H9 (cell line): ENCODE measurements around the gene ZNF622. TPM values are rescaled to one million over a fixed set of nuclear protein-coding genes. Genes with fewer than 3 reads are reported as not detected.

Source experiments
- DNase-seq: peaks from one replicate; pipeline ENCODE4 v3.0.0-alpha.2; 2017
- H2AFZ ChIP-seq: one replicate; pipeline ENCODE4 v1.6.1; 2013; ENCODE audit warnings: mild to moderate bottlenecking, low read length, control low read depth, moderate library complexity
- H2AK5ac ChIP-seq: 2 replicates; pipeline ENCODE4 v1.6.1; 2013; ENCODE audit warnings: low read length, control low read depth, mixed read lengths; ENCODE audit not compliant: insufficient read length
- H2BK120ac ChIP-seq: one replicate; pipeline ENCODE4 v1.6.1; 2013; ENCODE audit warnings: low read depth, mild to moderate bottlenecking, low read length, control low read depth, inconsistent platforms; ENCODE audit not compliant: poor library complexity, severe bottlenecking
- H2BK12ac ChIP-seq: 2 replicates; pipeline ENCODE4 v1.6.1; 2013; ENCODE audit warnings: low read length, control low read depth, mixed read lengths, low read depth; ENCODE audit not compliant: insufficient read length
- H2BK15ac ChIP-seq: 2 replicates; pipeline ENCODE4 v1.6.1; 2013; ENCODE audit warnings: low read depth, low read length, control low read depth
- H2BK20ac ChIP-seq: one replicate; pipeline ENCODE4 v1.6.1; 2013; ENCODE audit warnings: low read depth, mild to moderate bottlenecking, low read length, control low read depth, inconsistent platforms; ENCODE audit not compliant: poor library complexity, severe bottlenecking
- H2BK5ac ChIP-seq: 2 replicates; pipeline ENCODE4 v1.6.1; 2013; ENCODE audit warnings: low read length, control low read depth, mixed read lengths; ENCODE audit not compliant: insufficient read length
- H3K14ac ChIP-seq: 2 replicates; pipeline ENCODE4 v1.6.1; 2013; ENCODE audit warnings: low read length, control low read depth; ENCODE audit not compliant: insufficient read depth
- H3K18ac ChIP-seq: 2 replicates; pipeline ENCODE4 v1.6.1; 2013; ENCODE audit warnings: low read depth, mild to moderate bottlenecking, mixed read lengths, low read length, control low read depth; ENCODE audit not compliant: insufficient read length
- H3K23ac ChIP-seq: 2 replicates; pipeline ENCODE4 v1.6.1; 2013; ENCODE audit warnings: low read length, control low read depth, mixed read lengths, low read depth; ENCODE audit not compliant: insufficient read length
- H3K23me2 ChIP-seq: 2 replicates; pipeline ENCODE4 v1.6.1; 2013; ENCODE audit warnings: low read depth, mild to moderate bottlenecking, mixed read lengths, low read length, control low read depth; ENCODE audit not compliant: insufficient read length, poor library complexity, severe bottlenecking
- H3K27ac ChIP-seq: 2 replicates; pipeline ENCODE4 v1.5.1; 2013; ENCODE audit warnings: low read length, control low read depth, mixed read lengths, low read depth; ENCODE audit not compliant: insufficient read length
- H3K27me3 ChIP-seq: 2 replicates; pipeline ENCODE4 v1.6.1; 2013; ENCODE audit warnings: low read length, control low read depth, inconsistent platforms; ENCODE audit not compliant: insufficient read depth
- H3K4ac ChIP-seq: 2 replicates; pipeline ENCODE4 v1.6.1; 2013; ENCODE audit warnings: low read depth, mild to moderate bottlenecking, control low read depth, inconsistent platforms, low read length, moderate library complexity
- H3K4me1 ChIP-seq: 2 replicates; pipeline ENCODE4 v1.6.1; 2013; ENCODE audit warnings: low read length, control low read depth, inconsistent platforms; ENCODE audit not compliant: insufficient read depth
- H3K4me2 ChIP-seq: 2 replicates; pipeline ENCODE4 v1.6.1; 2013; ENCODE audit warnings: low read length, control low read depth, mixed read lengths; ENCODE audit not compliant: insufficient read length, insufficient read depth
- H3K56ac ChIP-seq: 2 replicates; pipeline ENCODE4 v1.6.1; 2013; ENCODE audit warnings: low read depth, mild to moderate bottlenecking, mixed read lengths, low read length, control low read depth; ENCODE audit not compliant: insufficient read length
- H3K79me1 ChIP-seq: 2 replicates; pipeline ENCODE4 v1.6.1; 2013; ENCODE audit warnings: low read depth, mild to moderate bottlenecking, moderate library complexity, low read length, control low read depth, inconsistent platforms; ENCODE audit not compliant: insufficient read depth, poor library complexity, severe bottlenecking
- H3K79me2 ChIP-seq: 2 replicates; pipeline ENCODE4 v1.6.1; 2013; ENCODE audit warnings: low read length, control low read depth, inconsistent platforms; ENCODE audit not compliant: insufficient read depth
- H3K9ac ChIP-seq: 2 replicates; pipeline ENCODE4 v1.6.1; 2013; ENCODE audit warnings: low read length, control low read depth, mixed read lengths; ENCODE audit not compliant: insufficient read length; ENCODE audit errors: extremely low read depth
- H3K9me3 ChIP-seq: one replicate; pipeline ENCODE4 v1.6.1; 2013; ENCODE audit warnings: low read depth, low read length, inconsistent platforms; ENCODE audit not compliant: control insufficient read depth
- H3T11ph ChIP-seq: one replicate; pipeline ENCODE4 v1.6.1; 2013; ENCODE audit warnings: mild to moderate bottlenecking, low read length, control low read depth, inconsistent platforms
- H4K20me1 ChIP-seq: one replicate; pipeline ENCODE4 v1.6.1; 2013; ENCODE audit not compliant: control insufficient read depth, insufficient read length, insufficient read depth
- H4K5ac ChIP-seq: 2 replicates; pipeline ENCODE4 v1.6.1; 2013; ENCODE audit warnings: low read depth, mild to moderate bottlenecking, mixed read lengths, low read length, control low read depth; ENCODE audit not compliant: insufficient read length
- H4K8ac ChIP-seq: replicated peaks from 2 replicates; pipeline ENCODE4 v1.6.1; 2013; ENCODE audit warnings: low read length, control low read depth, mixed read lengths, low read depth; ENCODE audit not compliant: insufficient read length
- H4K91ac ChIP-seq: 2 replicates; pipeline ENCODE4 v1.6.1; 2013; ENCODE audit warnings: low read depth, mild to moderate bottlenecking, moderate library complexity, mixed read lengths, low read length, control low read depth; ENCODE audit not compliant: insufficient read length
- H3K27ac Mint-ChIP-seq, 3 experiments: 2 replicates in 2 of 3; 3 replicates in 1 of 3; pipeline ENCODE4 v1.8.0; 2020 to 2021; ENCODE audit warnings: mixed read lengths in 3 of 3, mild to moderate bottlenecking in 1 of 3, moderate library complexity in 1 of 3
- H3K27me3 Mint-ChIP-seq: 2 replicates; pipeline ENCODE4 v1.8.0; 2021; ENCODE audit warnings: low read depth, mild to moderate bottlenecking, moderate library complexity, mixed read lengths
- H3K36me3 Mint-ChIP-seq, 3 experiments: 2 replicates in 2 of 3; 3 replicates in 1 of 3; pipeline ENCODE4 v1.8.0; 2020 to 2021; ENCODE audit warnings: low read depth in 3 of 3, mixed read lengths in 3 of 3; ENCODE audit not compliant: insufficient read depth in 1 of 3
- H3K4me1 Mint-ChIP-seq, 2 experiments: 2 replicates each; pipeline ENCODE4 v1.8.0; 2020; ENCODE audit warnings: mixed read lengths in 2 of 2
- H3K4me3 Mint-ChIP-seq, 2 experiments: 2 replicates in 1 of 2; 3 replicates in 1 of 2; pipeline ENCODE4 v1.8.0; 2020 to 2021; ENCODE audit warnings: mild to moderate bottlenecking in 2 of 2, mixed read lengths in 2 of 2, moderate library complexity in 1 of 2
- H3K9me3 Mint-ChIP-seq, 2 experiments: 2 replicates in 1 of 2; 3 replicates in 1 of 2; pipeline ENCODE4 v1.8.0; 2020; ENCODE audit warnings: mild to moderate bottlenecking in 2 of 2, mixed read lengths in 2 of 2, moderate library complexity in 1 of 2
- total RNA-seq: library from RNA; stranded (reverse); gene quantifications from 2 replicates; pipeline ENCODE4 v1.2.1, GENCODE V29; 2021
- TF ChIP-seq, protein P1 (sequence below): fragments of 200-600 bp; sonication (generic); conservative IDR thresholded peaks from 3 replicates; pipeline ENCODE4 v1.8.0; 2021; ENCODE audit warnings: antibody characterized with exemption, mild to moderate bottlenecking

The ZNF622 gene
- total RNA-seq, 1 experiment from 2014 or later: 42.2 TPM

- Histone ChIP-seq H4K20me1 (no peaks in the 10 kb centered on the region), H4K91ac (no peak overlapping the region), H2BK20ac (no peak overlapping the region), H2BK15ac (no peak overlapping the region), H3K4me1 (no peaks in the 10 kb centered on the region), H2BK12ac (no peak overlapping the region), H2AK5ac (no peak overlapping the region), H2BK120ac (no peak overlapping the region), H3K18ac (no peak overlapping the region), H3K14ac (no peak overlapping the region), H3K4me2 (no peak overlapping the region), H3K9ac (no peak overlapping the region), H4K5ac (no peak overlapping the region), H3K23me2 (no peaks in the 10 kb centered on the region), H3K79me2 (no peaks in the 10 kb centered on the region), H3K9me3 (no peaks in the 10 kb centered on the region), H4K8ac (no peak overlapping the region), H3T11ph (no peak overlapping the region), H2AFZ (no peak overlapping the region), H3K79me1 (no peaks in the 10 kb centered on the region), H3K27ac (no peak overlapping the region), H3K56ac (no peak overlapping the region), H2BK5ac (no peak overlapping the region), H3K23ac (no peak overlapping the region), H3K4ac (no peak overlapping the region), H3K27me3 (no peaks in the 10 kb centered on the region)
- Mint-ChIP-seq H3K36me3 (no peaks in the 10 kb centered on the region; a peak in 1 of 7 replicates), H3K27ac (no peak overlapping the region), H3K4me3 (no peak overlapping the region), H3K9me3 (no peaks in the 10 kb centered on the region), H3K4me1 (no peaks in the 10 kb centered on the region), H3K27me3 (peaks cover 2% of the 10 kb centered on the region)
- TF ChIP-seq, protein P1, sequence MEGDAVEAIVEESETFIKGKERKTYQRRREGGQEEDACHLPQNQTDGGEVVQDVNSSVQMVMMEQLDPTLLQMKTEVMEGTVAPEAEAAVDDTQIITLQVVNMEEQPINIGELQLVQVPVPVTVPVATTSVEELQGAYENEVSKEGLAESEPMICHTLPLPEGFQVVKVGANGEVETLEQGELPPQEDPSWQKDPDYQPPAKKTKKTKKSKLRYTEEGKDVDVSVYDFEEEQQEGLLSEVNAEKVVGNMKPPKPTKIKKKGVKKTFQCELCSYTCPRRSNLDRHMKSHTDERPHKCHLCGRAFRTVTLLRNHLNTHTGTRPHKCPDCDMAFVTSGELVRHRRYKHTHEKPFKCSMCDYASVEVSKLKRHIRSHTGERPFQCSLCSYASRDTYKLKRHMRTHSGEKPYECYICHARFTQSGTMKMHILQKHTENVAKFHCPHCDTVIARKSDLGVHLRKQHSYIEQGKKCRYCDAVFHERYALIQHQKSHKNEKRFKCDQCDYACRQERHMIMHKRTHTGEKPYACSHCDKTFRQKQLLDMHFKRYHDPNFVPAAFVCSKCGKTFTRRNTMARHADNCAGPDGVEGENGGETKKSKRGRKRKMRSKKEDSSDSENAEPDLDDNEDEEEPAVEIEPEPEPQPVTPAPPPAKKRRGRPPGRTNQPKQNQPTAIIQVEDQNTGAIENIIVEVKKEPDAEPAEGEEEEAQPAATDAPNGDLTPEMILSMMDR: no peak
- no peak for DNase-seq
Observed at GRCh38 chr5:16480144-16480543, 14.5 kb upstream of the ZNF622 start.
